ENCODE measurements around the gene RFTN2. TPM values are rescaled to one million over a fixed set of nuclear protein-coding genes. Genes with fewer than 3 reads are reported as not detected.

The RFTN2 gene
- total and polyA plus RNA-seq, 2 donors (not counting 3 experiments of a cell fraction or from before 2014, with no cell fraction given): 5.0 to 8.0 TPM

DNA sequence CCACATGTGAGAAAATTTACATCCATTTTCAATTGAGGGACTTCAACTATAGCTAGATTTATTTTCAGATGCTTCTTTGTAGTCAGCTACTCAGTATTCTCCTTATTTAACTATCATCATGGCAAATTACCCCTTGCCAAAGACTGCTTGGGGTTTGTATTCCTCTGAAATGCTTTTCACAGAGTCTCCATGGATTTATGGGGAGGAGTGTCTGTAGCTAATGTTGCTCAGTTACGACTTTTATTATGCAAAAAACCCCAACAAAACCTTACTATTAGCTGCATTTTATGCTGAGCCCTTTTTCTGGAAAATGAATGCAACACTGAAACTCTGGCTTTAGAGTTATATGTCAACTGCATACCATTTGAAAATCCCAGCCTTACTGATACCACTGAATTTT lies 78.6 kb downstream of the RFTN2 start:
- dilution Hi-C loops (cut with MboI; ENCODE audit: extremely low pct_ligation_motif_present, low sequenced_read_pairs) (no loop called here), intact Hi-C loops (cut with micrococcal nuclease) (no loop called here)
- DNase-seq (ENCODE audit: low read depth, low spot score) (no peak), FAIRE-seq (no peak)
- Histone ChIP-seq H3K4me1 (ENCODE audit: control insufficient read depth, extremely low read depth, insufficient read depth, low read length) (no peaks in the 10 kb centered on the region), H3K79me2 (ENCODE audit: control insufficient read depth, insufficient read depth, low read length) (no peaks in the 10 kb centered on the region), H3K36me3 (ENCODE audit: control insufficient read depth in 2 of 2, extremely low read depth in 1 of 2, insufficient read depth in 2 of 2, low read length in 2 of 2) (no peaks in the 10 kb centered on the region), H4K20me1 (replicated peaks; ENCODE audit: control insufficient read depth, extremely low read depth, insufficient read depth, low read length) (no peaks in the 10 kb centered on the region), H3K9me1 (replicated peaks; ENCODE audit: control insufficient read depth, extremely low read depth, insufficient read depth, low read length) (no peaks in the 10 kb centered on the region), H3K4me3 (replicated peaks in 1 of 3; ENCODE audit: insufficient read depth in 1 of 3, low read depth in 1 of 3, low read length in 3 of 3) (no peak overlapping the region), H3K9me3 (replicated peaks; ENCODE audit: control insufficient read depth, insufficient read depth, low read length) (no peaks in the 10 kb centered on the region), H3K27me3 (ENCODE audit: control insufficient read depth in 2 of 2, insufficient read depth in 2 of 2, low read length in 2 of 2) (no peaks in the 10 kb centered on the region), H3K4me2 (ENCODE audit: insufficient read depth, low read length) (no peak overlapping the region), H2AFZ (ENCODE audit: low read depth, low read length) (no peak overlapping the region), H3K27ac (ENCODE audit: insufficient read depth, low read depth, low read length) (no peak overlapping the region), H3K9ac (replicated peaks; ENCODE audit: extremely low read depth, insufficient read depth, low read length) (no peak overlapping the region)
- BruUV-seq (replicated peaks): no TSS peak
- POLR2A ChIA-PET: no interaction called here
- CTCF ChIA-PET: no interaction called here
- TF ChIP-seq FOS (IDR thresholded peaks at IDR 0.05; ENCODE audit: borderline replicate concordance, insufficient read depth, low read length) (no peak), POLR2A (IDR thresholded peaks at IDR 0.05; ENCODE audit: low read depth, low read length) (no peak), JUN (IDR thresholded peaks at IDR 0.05; ENCODE audit: borderline replicate concordance, insufficient read depth, insufficient read length, low read depth) (no peak), EZH2 (IDR thresholded peaks at IDR 0.05; ENCODE audit: borderline replicate concordance, low read depth, low read length, severe bottlenecking) (no peak), GATA2 (IDR thresholded peaks at IDR 0.05; ENCODE audit: insufficient read depth, insufficient read length, low read depth, low read length) (no peak), MYC (IDR thresholded peaks at IDR 0.05; ENCODE audit: low read depth, low read length) (no peak), POLR2AphosphoS5 (IDR thresholded peaks at IDR 0.05; ENCODE audit: insufficient read depth, low read depth, low read length) (no peak)
- TF ChIP-seq, protein P1, sequence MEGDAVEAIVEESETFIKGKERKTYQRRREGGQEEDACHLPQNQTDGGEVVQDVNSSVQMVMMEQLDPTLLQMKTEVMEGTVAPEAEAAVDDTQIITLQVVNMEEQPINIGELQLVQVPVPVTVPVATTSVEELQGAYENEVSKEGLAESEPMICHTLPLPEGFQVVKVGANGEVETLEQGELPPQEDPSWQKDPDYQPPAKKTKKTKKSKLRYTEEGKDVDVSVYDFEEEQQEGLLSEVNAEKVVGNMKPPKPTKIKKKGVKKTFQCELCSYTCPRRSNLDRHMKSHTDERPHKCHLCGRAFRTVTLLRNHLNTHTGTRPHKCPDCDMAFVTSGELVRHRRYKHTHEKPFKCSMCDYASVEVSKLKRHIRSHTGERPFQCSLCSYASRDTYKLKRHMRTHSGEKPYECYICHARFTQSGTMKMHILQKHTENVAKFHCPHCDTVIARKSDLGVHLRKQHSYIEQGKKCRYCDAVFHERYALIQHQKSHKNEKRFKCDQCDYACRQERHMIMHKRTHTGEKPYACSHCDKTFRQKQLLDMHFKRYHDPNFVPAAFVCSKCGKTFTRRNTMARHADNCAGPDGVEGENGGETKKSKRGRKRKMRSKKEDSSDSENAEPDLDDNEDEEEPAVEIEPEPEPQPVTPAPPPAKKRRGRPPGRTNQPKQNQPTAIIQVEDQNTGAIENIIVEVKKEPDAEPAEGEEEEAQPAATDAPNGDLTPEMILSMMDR (IDR thresholded peaks at IDR 0.05; ENCODE audit: extremely low read depth in 1 of 2, insufficient read depth in 1 of 2, low read depth in 1 of 2, low read length in 2 of 2): no peak
- TF ChIP-seq, protein P2, sequence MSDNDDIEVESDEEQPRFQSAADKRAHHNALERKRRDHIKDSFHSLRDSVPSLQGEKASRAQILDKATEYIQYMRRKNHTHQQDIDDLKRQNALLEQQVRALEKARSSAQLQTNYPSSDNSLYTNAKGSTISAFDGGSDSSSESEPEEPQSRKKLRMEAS (IDR thresholded peaks at IDR 0.05; ENCODE audit: insufficient read depth, insufficient read length): no peak

Data from endothelial cell of umbilical vein (primary cell).